ENCODE results near the gene RAB9A.
"Not testable (repeated sequence)": the region's sequence is repeated elsewhere in the genome, so short reads cannot be mapped to it uniquely, and the experiment has no call there.

RAB9A gene

GRCh38 chrX:13699183-13699826 is 10.4 kb downstream of the RAB9A start:
- DNase-seq (ENCODE audit: low read depth in 2 of 3, low spot score in 1 of 3) = no peak

DNA sequence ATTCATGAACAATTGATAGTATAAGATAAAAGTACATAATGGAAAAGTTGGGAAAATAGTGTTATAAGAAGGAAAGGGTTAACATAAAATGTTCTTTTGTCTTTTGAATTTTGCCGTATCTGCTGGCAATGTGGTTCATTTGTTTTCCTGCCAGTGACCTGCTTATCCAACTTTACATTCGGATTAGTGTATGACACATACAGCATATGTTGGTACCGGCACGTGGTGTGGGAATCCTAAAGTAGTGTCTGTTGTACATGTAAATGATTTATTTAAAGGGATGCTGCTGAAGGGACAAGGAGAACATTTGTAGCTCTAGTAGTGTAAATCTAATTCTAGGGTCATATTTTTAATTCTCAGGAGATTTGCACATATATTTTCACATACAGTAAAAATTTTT is 11.5 kb downstream of the RAB9A start:
- DNase-seq (ENCODE audit: low read depth in 2 of 3, low spot score in 1 of 3) = no peak

- no peak for DNase-seq (ENCODE audit: low read depth in 2 of 3, low spot score in 1 of 3)
Observed at GRCh38 chrX:13702111-13702789, 13.3 kb downstream of the RAB9A start.

GRCh38 chrX:13703135-13703534 is 14.2 kb downstream of the RAB9A start:
- DNase-seq (ENCODE audit: low read depth in 2 of 3, low spot score in 1 of 3) = no peak

DNA sequence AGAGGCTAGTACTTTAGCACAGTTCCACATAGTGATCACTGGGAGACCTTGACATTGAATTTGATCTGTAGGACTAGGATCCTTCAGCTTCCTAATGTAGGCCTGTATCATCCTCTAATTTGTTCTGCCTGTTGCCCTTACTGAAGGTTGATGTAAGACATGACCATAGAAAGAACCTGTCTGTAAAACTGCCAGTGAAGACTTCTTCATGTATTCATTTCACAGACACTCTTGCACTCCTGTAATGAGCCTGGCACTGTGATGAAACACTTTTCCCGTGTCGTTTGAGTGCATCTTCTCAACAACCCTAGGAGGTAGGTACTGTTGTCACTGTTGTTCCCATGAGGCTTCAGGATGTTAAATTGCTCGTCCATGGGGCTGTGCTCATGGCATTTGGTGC is 14.7 kb downstream of the RAB9A start:
- DNase-seq (ENCODE audit: low read depth in 2 of 3, low spot score in 1 of 3) = no peak

- DNase-seq (ENCODE audit: low read depth in 2 of 3, low spot score in 1 of 3) = no peak
Observed at GRCh38 chrX:13711141-13711540, 22.2 kb downstream of the RAB9A start.

DNA sequence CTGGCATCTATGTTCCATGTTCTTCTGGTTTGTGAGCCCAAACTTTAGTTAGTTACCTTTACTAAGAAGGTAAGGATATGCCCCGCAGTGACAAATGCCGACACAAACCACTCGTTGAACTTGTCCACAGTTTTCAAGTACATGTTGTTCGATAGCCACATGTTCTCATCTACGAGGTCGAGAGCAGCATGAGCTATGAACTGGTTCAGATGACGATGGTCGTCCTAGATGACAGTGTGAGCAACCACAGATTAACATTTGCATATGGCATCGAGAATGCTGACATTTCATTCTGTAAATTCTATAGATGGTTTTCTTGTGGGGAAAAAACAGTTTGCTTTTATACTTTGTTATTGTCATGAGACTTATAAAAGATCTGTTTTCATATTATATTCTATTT is 27.5 kb downstream of the RAB9A start:
- no peak for DNase-seq (ENCODE audit: low read depth in 2 of 3, low spot score in 1 of 3)

GRCh38 chrX:13716905-13717304 is 28.0 kb downstream of the RAB9A start:
- DNase-seq (ENCODE audit: low read depth in 2 of 3, low spot score in 1 of 3) = no peak

DNA sequence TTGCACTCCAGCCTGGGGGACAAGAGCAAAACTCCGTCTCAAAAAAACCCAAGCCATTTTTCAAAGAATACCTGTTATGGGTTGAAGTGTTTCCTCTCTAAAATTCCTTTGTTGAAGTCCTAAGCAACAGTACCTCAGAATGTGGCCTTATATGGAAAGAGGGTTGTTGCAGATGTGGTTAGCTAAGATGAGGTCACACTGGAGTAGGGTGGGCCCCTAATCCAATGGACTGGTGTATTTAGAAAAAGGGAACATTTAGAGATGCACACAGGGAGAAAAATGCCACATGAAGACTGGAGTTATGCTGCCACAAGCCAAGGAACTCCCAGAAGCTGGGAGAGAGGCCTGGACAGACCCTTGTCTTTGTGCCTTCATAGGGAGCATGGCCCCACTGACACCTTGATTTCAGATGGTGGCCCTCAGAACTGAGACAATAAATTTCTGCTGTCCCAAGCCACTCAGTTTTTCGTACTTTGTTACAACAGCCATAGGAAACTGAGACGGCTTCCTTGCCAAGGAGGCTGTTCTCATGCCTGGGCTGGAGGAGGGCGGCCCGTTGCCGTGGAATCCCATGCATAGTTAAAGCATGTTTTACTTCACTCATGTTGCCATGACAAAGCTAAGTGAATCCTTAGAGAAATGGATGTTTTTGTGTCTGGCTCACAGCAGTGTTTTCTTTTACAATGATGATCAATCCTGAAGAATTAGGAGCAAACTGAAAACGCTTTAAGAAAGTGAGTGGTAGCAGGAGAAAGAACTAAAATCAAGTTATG is 29.0 kb downstream of the RAB9A start:
- no peak for DNase-seq (ENCODE audit: low read depth in 2 of 3, low spot score in 1 of 3)

- no peak for DNase-seq (ENCODE audit: low read depth in 2 of 3, low spot score in 1 of 3)
Observed at GRCh38 chrX:13719192-13719856, 30.4 kb downstream of the RAB9A start.

- DNase-seq (ENCODE audit: low read depth in 2 of 3, low spot score in 1 of 3) = no peak
Observed at GRCh38 chrX:13721371-13721770, 32.4 kb downstream of the RAB9A start.

GRCh38 chrX:13721819-13722519 is 33.0 kb downstream of the RAB9A start:
- no peak for DNase-seq (ENCODE audit: low read depth in 2 of 3, low spot score in 1 of 3)

DNA sequence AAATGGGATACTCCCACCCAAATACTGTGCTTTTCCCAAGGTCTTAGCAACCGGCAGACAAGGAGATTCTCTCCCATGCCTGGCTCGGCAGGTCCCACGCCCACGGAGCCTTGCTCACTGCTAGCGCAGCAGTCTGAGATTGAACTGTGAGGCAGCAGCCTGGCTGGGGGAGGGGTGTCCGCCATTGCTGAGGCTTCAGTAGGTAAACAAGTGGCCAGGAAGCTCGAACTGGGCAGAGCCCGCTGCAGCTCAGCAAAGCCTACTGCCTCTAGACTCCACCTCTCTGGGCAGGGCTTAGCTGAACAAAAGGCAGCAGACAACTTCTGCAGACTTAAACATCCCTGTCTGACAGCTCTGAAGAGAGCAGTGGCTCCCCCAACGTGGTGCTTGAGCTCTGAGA is 36.0 kb downstream of the RAB9A start:
- DNase-seq (ENCODE audit: low read depth in 2 of 3, low spot score in 1 of 3) = peak in 1 of 3 donors; percentile 18

DNA sequence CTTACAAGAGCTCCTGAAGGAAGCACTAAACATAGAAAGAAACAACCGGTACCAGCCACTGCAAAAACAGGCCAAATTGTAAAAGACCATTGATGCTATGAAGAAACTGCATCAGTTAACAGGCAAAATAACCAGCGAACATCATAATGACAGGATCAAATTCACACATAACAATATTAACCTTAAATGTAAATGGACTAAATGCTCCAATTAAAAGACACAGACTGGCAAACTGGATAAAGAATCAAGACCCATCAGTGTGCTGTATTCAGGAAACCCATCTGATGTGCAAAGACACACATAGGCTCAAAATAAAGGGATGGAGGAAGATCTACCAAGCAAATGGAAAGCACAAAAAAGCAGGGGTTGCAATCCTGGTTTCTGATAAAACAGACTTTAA is 37.7 kb downstream of the RAB9A start:
- not testable (repeated sequence) for DNase-seq (ENCODE audit: low read depth in 2 of 3, low spot score in 1 of 3)

GRCh38 chrX:13730523-13730922 is 41.6 kb downstream of the RAB9A start:
- DNase-seq (ENCODE audit: low read depth in 2 of 3, low spot score in 1 of 3) = not testable (repeated sequence)

- no peak for DNase-seq (ENCODE audit: low read depth in 2 of 3, low spot score in 1 of 3)
Observed at GRCh38 chrX:13732246-13733067, 43.5 kb downstream of the RAB9A start.

DNA sequence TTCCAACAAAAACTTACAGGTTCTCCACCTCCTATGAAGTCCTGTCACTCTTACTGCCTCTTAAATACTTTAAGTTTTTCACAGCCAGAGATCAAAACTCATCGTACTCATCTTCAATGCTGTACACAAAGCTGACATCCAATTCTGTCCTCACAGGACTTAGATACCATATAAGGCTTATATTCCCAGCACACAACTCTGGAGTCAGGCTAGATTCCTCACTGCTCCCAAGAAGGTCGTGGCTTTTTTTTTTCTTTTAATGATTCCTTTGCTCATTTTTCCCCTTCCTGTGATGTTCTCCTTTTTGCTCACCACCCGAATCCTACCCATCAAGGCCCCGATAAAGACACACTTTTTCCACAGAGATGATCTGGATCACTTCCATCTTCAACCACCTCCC is 44.6 kb downstream of the RAB9A start:
- no peak for DNase-seq (ENCODE audit: low read depth in 2 of 3, low spot score in 1 of 3)

GRCh38 chrX:13734278-13735172 is 45.6 kb downstream of the RAB9A start, which contains the start of the genes OFD1 and TRAPPC2:
Gene OFD1 (plus strand): TSS chrX:13734748. CDS start chrX:13735072, 324 bp downstream.
Gene TRAPPC2 (minus strand): TSS chrX:13734620. CDS start chrX:13719963, 14,657 bp downstream.
- DNase-seq (ENCODE audit: low read depth in 2 of 3, low spot score in 1 of 3) = peak; percentile 77 to 90 (median 80)

DNA sequence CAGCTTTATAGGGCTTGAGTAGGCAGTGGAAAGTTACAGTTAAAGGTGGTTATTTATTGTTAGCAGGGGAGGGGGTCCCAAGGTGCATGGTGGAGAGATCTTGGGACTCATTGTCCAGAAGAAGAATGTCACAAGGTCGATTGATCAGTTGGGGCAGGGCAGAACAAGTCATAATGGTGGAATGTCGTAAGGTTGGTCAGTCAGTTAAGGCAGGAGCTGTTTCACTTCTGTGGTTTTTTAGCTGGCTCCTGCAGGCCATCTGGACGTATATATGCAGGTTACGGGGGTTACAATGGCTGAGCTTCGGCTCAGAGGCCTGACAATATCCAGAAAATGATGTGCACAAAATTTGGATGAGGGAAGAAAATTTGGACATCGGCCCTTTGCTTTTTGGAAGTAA is 52.8 kb downstream of the RAB9A start:
- DNase-seq (ENCODE audit: low read depth in 2 of 3, low spot score in 1 of 3) = no peak
